Spleen (tissue), 7 donors: ENCODE results near the gene RYR2.

Experiments used
- CTCF ChIP-seq, 11 experiments: fragments of 200-600 bp in 7 of 11; fragments of 450-650 bp in 4 of 11; sonication (generic) in 4 of 11; IDR thresholded peaks in 8 of 11; conservative IDR thresholded peaks in 3 of 11; 1 replicate in 7 of 11; 2 replicates in 4 of 11; pipeline versions ENCODE4 v1.4.0 to v1.8.0; 2016 to 2021; ENCODE audit warnings: antibody characterized with exemption in 11 of 11, inconsistent platforms in 4 of 11, mild to moderate bottlenecking in 1 of 11
- POLR2AphosphoS5 ChIP-seq, 3 donors: sonication (generic); formaldehyde crosslinking; IDR thresholded peaks; one replicate each; pipeline ENCODE4 v1.5.1; 2017; ENCODE audit warnings: antibody characterized with exemption in 3 of 3
- donor health status: DM: no; HTN: no; CAD: no; lungs with moderate emphysema.
- donor health status: DM: no; HTN: no; CAD: no.
- donor health status: DM: no; HTN: no; CAD: no.

DNA sequence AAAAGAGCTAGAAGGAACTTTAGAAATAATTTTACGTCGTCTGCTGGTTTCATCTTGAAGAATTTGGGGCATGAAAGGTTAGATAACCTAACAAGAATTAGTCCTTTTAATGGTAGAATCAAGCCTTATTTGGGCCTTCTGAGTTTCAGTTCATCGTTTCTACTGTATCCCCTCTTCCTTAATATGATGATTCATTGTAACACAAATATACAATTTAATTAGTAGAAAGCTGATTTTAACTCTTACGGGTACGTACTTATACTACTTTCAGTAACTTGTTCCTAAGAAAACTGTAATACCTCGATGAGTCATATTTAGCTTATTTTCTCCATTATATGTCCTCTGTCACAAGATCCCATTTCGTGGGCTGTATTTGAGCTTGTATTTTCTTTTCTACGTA lies 264.7 kb downstream of the RYR2 start:
- no peak for TF ChIP-seq CTCF (IDR thresholded peaks at IDR 0.05 in 8 of 11, conservative IDR thresholded peaks at IDR 0.05 in 3 of 11)
- TF ChIP-seq POLR2AphosphoS5 (IDR thresholded peaks at IDR 0.05): no peak
